Endometrial microvascular endothelial cells (primary cell): ENCODE measurements around the gene IGSF9. TPM values are rescaled to one million over a fixed set of nuclear protein-coding genes. Genes with fewer than 3 reads are reported as not detected.

Experiments
- in situ Hi-C: cut with HindIII; loops from 2 replicates; pipeline ENCODE4 v1.10.0; 2017; ENCODE audit warnings: low sequenced_read_pairs, low pct_unique_long_range_greater_than_20kb; ENCODE audit errors: inconsistent ontology term
- total RNA-seq: library from RNA; depleted of rRNA; stranded (reverse); fragments of >200 nt; gene quantifications from one replicate; pipeline ENCODE4 v1.2.3, GENCODE V29; 2015; ENCODE audit errors: inconsistent ontology term

The IGSF9 gene
- total RNA-seq, 1 donor from 2014 or later, result not detected

DNA sequence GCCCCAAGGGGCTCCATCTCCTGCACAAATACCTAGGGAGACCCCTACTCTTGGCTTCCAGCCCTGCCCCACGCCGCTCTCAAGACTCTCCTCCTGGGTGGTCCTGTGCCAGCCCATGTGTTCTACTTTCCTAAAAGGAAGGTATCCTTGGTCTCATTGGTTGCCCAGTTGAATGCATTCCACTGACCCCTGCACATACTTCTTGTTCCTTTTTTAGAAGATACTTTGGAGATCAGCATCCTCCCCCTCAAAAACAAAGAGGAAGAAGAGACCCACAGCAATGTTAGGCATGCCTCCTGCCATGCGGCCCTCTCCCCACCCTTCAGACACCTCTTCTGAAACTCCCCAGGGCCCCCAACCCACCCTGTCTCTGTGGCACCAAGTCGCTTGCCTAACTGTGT lies 4.6 kb upstream of the IGSF9 start:
- in situ Hi-C loops, result no loop called here

DNA sequence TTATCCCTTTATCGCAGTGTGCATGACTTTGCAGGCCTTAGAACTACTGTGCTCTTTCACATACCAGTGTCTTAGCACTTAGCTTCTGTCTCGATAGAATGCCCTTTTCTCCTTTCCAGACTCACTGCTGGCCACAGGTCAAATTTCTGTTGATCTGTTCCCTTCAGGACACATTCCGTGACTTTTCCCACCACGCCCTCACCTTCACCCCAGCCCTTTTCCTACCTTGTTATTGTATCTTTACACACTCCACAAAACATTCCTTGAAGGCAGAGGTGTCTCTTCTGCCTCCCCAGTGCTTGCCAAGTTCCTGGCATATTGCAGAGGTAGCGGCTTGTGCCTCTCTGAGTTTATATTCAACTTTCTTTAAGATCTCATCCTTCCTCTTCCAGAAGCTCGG lies 3.7 kb upstream of the IGSF9 start:
- in situ Hi-C loops, result no loop called here

DNA sequence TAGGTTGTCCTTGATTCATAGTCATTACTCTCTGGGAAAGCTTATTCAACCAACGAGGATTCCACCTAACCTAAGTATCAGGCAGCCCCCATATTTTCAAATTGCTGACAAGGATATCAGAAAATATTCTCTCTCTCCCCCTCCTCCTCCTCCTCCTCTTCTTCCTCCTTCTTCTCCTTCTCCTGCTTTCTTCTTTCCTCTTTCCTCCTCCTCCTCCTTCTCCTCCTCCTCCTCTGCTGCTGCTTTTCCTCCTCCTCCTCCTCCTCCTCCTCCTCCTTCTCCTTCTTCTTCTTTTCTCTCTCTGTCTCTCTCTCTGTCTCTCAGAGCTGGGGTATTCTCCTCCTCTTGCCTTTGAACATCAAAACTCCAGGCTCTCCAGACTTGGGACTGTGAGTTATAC lies 2.5 kb upstream of the IGSF9 start:
- in situ Hi-C loops, result no loop called here

DNA sequence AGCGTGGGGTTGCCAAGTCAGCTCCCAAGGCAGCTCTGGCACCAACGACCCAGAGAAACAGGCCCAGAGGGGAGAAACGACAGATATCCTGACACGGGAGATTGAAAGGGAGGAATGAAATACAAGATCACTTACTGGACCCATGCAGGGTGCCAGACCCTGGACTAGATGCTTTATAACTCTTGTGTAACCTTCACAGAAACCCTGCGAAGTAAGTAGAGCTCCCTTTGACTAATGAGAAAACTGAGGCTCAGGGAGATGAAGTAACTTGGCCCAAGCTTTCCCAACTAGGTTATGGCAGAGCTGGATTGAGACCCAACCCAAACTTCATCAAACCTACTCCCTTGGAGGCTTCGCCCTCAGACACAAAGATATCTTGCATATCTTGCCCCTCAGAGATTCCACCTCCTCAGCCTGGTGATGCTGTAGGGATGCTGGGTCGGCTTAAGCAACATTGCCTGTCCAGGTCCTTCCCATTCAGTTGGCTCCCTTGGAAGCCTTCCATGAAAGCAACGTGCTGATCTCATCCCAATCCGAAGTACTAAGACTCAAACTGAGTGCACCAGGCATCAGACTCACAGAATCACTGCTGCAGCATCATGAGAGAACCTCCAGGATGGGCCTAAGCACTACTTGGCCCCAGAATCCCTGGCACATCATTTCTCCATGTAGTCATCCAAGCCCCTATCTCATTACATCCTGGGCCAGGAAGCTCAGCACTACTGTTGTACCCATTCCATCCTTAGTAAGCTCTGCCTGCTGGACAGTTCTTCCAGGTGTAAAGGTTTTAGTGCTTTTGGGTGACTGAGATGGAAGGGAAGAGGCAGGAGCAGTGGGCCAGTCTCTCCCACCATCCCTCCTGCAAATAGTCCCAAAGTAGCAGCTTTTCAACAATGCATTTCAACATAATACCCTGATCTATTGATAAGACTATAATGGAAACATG lies 1.1 kb upstream of the IGSF9 start:
- in situ Hi-C loops, result no loop called here

DNA sequence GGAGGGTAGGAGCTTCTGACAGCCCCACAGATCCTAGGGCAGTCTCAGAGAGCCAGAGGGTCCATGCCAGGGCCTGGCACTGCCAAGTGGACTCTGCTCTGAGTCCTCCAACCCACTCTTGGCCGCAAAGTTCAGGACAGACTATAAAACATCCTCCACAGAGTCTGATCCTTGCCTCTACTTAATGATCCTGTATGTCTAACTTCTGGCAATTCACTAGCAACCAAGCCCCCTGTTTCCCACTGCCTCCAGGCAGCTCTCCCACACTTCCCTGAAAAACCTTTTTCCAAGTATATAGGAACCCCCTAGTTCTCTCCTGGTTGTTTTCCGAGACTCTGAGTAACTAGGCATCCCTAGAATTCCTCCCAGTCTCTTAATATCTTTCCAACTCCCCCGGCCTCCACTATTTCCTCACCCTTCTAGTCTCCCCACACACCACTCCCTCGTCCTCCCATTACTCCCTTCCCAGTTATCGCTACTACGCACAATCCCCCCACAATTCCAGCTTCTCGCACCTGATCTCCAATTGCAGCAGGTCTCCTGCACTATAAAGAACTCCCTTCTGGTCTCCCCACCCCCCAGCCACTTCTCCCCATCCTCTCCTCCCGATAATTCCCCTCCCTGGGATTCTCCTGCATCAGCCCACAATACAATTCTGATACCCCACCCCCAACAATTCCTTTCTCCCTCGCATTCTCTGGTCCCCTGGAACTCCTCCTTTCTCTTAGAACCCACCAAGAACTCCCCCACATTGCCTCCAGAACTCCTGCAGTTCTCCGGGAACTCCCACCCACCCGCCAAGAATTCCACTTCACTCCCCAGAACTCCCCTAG lies 574 bp downstream of the IGSF9 start:
- in situ Hi-C loops, result no loop called here

DNA sequence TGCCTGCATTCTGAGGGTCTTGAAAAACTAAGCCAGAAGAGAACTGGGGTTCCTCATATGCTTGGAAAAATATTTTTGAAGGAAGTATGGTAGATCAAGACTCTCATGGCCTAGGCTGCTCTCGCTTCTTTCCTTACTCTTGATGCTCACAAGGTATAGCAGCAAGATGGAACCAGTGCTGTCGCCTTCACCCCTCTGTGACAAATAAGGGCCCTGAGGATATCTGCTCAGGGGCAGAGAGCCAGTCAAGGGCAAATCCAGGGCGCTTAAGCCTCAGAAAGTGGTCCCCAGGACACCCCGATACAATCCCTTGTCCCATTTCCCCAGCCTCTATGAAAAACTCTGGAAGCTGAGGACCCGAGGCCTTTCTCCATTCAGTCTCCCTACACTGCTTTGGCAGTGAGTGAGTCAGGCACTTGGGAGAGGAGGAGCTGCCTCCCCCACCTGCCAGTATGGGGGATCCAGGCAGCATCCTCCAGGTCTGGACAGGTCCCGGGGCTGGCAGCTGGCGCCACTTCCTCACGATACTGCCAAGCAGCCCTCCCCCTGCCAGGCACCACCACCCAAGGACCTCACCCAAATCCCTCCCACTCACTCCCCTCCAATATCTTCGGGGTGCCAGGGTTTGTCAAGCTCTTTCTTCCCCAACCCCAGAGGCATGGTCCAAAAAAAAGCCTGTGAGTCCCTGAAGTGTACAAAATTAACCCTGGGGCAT lies 1.3 kb downstream of the IGSF9 start:
- in situ Hi-C loops, result no loop called here

DNA sequence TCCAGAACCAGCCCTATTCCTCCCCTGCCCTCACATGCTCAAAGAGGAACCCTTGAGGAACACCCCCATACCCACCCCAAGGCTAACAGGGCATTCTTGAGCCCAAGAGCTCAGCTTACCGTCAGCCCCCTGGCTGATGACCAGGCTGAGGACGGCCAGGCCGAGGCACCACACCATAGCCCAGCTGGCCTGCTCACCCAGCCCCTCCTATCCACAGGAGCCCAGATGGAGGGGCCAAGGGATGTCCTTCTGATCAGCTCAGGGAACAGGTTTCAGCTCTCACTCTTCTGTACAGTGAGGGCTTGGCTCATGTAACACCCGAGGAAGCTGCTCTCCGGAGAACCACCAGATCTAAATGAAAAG lies 2.2 kb downstream of the IGSF9 start:
- in situ Hi-C loops, result no loop called here

DNA sequence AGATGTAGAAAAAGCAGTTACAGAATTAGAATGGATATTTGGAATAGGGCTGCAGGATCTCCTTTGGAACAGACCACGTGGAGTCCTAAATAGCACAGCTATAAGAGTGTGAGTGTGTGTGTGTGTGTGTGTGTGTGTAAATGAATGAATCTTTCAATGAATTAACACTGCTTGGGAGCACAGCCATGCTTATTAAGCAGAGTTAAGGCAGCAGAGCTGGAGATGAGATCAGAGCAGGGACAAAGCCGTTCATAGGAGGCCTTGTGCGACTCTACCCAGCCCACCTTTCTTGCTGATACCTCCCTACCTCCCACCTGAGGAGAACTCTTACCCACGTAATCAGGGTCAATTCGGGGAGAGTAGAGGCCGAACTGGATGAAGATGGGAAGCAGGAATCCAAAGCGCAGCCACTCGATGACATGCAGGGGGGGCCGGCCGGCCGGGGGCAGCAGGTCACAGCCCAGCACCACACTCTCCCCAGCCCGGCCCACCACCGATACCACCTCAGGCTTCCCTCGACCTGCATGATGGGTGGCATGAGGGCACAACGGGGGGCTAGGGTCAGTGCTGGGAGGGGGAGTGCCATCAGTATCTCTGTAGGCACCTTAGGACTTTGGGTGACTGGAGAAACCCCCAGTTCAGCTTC lies 2.7 kb downstream of the IGSF9 start:
- in situ Hi-C loops, result no loop called here

DNA sequence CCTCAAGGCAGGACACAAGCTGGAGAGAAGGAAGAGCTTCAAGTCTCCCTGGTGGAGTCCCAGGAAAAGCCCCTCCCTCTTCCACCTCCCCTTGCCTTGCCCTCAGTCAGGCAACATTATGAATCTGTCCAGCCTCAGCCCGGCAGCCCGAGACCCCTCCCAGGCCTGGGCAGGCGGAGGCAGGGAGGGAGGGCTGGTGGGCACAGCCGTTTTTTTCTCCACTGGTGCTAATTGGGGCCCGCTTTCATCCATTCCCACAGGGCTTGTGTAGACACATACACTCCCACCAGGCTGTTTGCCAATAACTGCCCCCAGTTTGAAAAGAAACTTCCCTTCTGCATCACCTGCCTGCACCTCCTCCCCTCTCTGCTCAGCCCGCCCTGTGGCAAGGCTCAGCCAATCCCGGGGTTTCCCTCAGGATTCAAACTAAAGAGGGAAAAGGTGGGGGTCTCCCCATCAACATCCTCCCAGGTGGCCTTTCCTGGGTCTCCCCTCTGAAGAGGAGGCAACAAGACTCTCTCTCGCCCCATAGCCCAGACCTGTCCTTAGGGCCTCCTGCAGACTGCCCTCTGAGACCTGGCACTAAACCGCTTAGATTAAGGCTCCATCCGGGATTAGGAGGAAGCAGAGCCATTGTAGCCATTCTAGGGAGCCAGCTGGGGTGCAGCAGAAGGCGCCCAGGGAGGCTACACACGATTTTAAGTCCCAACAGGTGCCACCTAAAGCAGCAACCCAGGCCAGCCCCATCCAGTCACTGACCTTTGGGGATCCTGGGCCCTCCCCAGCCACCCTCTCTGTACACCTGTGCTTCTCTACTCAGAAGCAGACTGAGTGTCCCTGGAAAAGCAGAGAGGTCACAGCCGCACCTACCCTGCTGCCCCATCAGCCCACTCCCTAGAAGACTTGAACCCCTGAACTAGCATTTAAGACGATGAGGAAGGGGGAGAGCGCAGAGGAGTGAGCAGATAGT lies 3.5 kb downstream of the IGSF9 start:
- in situ Hi-C loops, result no loop called here

DNA sequence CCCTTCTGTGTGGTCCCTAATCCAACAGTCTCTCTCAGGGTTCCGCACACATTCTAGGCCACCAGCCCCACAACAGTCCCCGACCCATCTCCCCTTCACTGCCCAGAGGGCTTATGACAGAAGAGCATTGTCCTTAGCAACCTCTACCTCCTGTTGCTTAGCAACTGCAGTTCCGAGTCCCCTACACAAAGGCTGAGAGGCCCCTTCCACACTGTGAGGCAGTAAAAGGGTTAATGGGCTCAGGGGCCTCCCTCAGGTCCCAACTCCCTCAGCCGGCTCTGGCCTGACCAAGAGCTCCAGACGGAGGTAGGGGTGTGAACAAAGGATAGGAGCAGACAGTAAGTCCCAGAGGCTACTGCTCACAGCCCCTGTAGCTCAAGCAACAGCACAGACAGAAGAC lies 4.3 kb downstream of the IGSF9 start:
- in situ Hi-C loops, result no loop called here

DNA sequence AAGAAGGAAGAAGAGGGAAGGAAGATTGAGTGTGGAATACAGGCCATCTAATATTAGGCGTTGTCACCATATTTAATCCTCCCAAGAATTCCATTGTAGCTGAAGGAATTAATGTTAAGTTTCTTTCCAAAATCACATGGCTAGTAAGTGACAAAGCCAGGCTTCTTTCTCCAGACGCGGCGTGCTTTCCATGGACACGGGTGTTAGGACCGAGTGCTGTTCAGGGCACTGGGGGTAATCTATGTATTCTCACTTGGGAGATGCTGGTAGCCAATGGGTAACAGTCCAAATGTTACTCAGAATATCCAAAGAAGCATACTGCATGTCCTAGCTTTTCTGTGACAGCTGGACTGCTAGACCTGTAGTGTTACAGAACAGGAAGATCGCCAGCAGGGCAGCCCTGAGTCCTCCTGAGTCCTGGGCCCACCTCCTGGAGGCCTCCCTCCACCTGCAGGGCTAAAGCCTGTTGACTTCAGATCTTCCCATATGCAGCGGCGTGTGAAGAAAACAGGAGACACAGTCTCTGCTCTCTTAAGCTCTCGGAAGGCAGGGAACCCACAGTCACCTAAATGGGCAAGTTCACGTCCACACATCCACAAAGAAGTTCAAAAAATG lies 5.3 kb downstream of the IGSF9 start:
- in situ Hi-C loops, result no loop called here

DNA sequence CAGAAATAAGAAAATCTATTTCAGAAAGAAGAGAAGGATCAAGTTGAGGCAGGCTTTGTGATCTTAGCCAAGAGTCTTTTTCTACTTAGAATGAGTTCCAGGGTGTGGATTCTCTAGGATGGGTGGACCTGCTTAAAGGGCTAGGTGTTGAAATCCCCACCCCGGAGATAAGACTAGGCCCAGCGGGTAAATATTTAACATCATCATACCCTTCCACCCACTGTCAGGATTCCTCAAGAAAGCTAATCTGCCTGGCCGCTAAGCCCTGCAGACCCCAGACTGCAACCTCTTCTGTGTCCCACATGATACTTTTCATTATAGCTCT lies 5.8 kb downstream of the IGSF9 start:
- in situ Hi-C loops, result no loop called here

DNA sequence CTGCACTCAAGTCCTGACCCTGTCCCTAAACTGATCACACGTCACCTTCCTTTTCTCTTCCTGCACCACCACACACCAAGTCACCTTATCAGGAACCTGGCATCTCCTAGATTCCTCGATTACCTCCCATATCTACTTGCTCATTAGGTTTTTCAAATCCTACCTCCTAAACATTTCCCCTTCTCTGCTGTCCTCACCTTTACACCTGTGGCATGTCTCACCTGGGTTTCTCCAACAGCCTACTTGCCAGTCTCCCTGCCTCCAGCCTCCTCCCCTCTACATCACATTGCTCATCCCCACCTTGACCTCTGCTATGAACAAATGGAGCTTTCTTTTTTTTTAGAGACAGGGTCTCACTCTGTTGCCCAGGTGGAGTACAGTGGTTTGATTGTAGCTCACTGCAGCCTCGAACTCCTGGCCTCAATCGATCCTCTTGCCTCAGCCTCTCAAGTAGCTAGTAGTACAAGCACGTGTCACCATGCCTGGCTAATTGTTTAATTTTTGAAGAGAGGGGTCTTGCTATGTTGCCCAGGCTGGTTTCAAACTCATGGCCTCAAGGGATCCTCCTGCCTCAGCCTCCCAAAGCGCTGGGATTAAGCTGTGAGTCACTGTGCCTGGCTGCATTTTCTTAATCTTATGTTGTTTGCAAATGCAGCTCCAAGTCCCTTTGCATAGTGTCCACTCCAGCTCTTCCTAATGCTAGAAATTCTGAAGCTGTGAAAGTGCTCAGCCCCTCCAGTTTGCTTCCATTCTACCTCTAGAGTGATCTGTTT lies 6.3 kb downstream of the IGSF9 start:
- in situ Hi-C loops, result no loop called here

DNA sequence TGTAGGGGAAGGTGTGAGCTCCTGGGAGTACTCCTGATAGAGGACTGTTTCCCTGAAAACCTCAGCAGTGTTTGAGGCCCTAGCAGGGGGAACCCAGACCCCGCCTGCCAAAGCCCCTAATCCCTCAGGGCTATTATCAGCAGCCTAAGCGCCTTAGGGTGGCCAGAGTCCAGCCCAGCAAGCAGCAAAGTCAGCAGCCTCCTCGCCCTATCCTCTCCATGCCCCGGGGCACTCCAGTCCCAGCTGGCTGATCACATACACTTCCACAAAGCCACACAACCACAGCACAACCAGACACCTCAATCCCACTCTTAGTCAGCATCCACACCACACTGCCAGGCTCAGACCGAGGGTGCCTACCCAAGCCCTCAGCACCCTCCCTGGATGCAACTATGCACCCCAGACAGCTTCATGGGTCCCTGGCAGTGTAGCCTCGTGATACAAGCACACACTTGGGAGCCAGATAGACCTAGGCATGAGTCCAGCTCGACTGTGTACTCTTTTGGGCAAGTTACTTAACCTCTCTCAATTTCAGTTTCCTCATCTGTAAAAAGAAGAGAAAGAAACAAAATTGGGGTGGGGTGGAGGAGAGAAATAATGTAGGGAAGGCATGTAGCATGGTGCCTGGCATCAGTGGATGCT lies 7.1 kb downstream of the IGSF9 start:
- in situ Hi-C loops, result no loop called here

DNA sequence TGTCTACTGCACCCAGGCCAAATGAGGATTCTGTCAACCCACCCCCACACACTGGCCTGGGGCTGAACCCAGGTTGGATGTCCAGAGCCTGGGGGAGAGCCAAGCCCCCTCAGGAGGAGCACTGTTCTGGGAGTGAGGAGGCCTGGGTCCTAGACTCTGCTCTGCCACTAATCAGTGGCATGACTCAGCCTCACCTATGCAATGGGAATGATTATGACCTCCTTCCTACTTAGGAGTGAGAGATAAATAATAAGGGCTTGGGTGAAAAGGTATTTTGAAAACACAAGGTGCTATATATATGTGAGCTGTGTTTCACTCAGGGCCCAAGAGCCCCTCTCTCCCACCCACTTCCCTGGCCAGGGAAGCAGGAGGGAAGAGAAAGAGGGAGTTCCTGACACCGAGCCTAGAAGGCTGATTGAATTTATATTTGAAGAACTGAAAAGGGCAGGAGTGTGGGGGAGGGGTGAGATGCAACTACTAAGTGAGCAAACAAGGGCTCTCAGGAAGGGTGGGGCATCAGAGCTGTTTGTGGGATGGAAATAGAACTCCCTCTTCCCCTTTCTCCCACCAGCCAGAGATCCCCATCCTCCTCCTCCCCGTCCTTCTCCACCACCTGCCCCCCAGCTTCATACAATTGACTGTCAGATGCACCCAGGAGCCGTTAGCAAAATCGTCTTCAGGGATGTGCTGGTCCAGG lies 8.2 kb downstream of the IGSF9 start:
- in situ Hi-C loops, result no loop called here

DNA sequence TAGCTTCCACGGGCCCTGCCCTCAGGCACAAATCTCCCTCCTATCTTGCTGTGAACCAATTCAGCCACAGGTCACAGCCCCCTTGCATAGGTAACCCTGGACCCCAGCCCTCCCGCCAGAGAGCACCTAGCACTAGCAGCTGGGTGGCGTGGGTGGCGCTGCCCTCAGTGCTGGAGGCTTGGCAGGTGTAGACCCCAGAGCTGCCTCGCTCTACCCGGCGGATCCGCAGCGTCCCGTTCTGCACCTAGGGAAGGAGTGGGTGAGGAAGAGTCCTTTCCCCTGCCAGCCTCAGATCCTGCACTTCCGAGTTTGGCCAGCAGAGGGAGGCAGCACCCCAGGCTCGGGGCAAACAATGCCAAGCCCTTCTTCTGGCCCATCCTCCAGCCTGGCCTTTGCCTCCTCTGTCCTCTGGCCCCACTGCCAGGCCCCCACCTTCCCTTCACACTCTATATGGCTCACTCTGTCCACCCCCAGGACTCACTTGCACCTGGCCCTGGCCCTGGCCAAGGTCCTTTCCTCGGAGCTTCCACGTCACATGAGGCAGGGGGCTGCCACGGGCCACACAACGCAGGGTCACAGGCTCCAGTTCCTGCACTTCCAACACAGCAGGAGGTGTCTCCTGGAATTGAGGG lies 9.0 kb downstream of the IGSF9 start:
- in situ Hi-C loops, result no loop called here
